Lower leg skin (tissue), 3 donors: ENCODE results near the gene SMOC1.

Source experiments
- CTCF ChIP-seq, 3 donors: fragments of 450-650 bp; IDR thresholded peaks; one replicate each; pipeline ENCODE4 v1.5.1; 2016; ENCODE audit warnings: antibody characterized with exemption in 3 of 3, mild to moderate bottlenecking in 3 of 3, moderate library complexity in 2 of 3
- POLR2A ChIP-seq, 2 donors: fragments of 450-650 bp; IDR thresholded peaks; one replicate each; pipeline ENCODE4 v1.6.1; 2016 to 2017; ENCODE audit warnings: antibody characterized with exemption in 2 of 2, mild to moderate bottlenecking in 1 of 2, moderate library complexity in 1 of 2

DNA sequence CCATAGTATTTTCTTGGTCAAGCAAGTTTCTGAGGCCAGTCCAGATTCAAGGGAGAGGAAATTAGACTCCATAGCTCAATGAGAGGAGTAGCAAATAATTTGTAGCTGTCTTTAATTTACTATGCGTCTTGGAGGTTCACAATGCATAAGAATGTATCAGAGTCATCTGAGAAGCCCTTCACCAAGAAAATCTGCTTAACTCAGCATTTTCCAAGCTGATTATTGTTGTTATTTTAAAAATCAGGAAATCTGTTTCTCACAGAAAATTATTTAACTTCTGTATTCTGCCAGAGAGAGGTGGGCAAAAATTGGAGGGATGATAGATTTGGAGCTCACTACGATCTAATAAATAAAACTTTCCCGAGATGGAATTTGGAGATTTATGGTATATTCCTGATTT is 72.0 kb downstream of the SMOC1 start:
- TF ChIP-seq CTCF (IDR thresholded peaks at IDR 0.05) (no peak), POLR2A (IDR thresholded peaks at IDR 0.05) (no peak)
